HG03280 (cell line): ENCODE measurements around the gene THADA.

ENCODE experiments used
- ATAC-seq: cut with Tn5 transposase; IDR thresholded peaks from one replicate; pipeline ENCODE4 v1.9.1; 2021; ENCODE audit warnings: mild to moderate bottlenecking, moderate library complexity; ENCODE audit not compliant: unreplicated experiment

Gene THADA

GRCh38 chr2:43360137-43360536 is 235.7 kb downstream of the THADA start:
- ATAC-seq = no peak

- ATAC-seq = no peak
Measured at GRCh38 chr2:43358410-43359201, 237.2 kb downstream of the THADA start.

GRCh38 chr2:43356774-43357173 is 239.1 kb downstream of the THADA start:
- ATAC-seq = no peak

GRCh38 chr2:43355399-43355798 is 240.4 kb downstream of the THADA start:
- ATAC-seq = no peak

GRCh38 chr2:43349904-43350303 is 245.9 kb downstream of the THADA start:
- no peak for ATAC-seq

- ATAC-seq = no peak
Measured at GRCh38 chr2:43348908-43349661, 246.8 kb downstream of the THADA start.

GRCh38 chr2:43347746-43348145 is 248.1 kb downstream of the THADA start:
- ATAC-seq = no peak

GRCh38 chr2:43346602-43347567 is 249.0 kb downstream of the THADA start:
- ATAC-seq = no peak

GRCh38 chr2:43345872-43346271 is 250.0 kb downstream of the THADA start:
- ATAC-seq = no peak

GRCh38 chr2:43345391-43345813 is 250.4 kb downstream of the THADA start:
- no peak for ATAC-seq

GRCh38 chr2:43344868-43345373 is 250.9 kb downstream of the THADA start:
- ATAC-seq = no peak

GRCh38 chr2:43343573-43344304 is 252.1 kb downstream of the THADA start:
- ATAC-seq = no peak

GRCh38 chr2:43341959-43342757 is 253.7 kb downstream of the THADA start:
- ATAC-seq = no peak

- ATAC-seq = no peak
Measured at GRCh38 chr2:43340945-43341356, 254.9 kb downstream of the THADA start.

GRCh38 chr2:43340066-43340465 is 255.8 kb downstream of the THADA start:
- no peak for ATAC-seq

- no peak for ATAC-seq
Measured at GRCh38 chr2:43333656-43334144, 262.1 kb downstream of the THADA start.

GRCh38 chr2:43333101-43333655 is 262.7 kb downstream of the THADA start:
- no peak for ATAC-seq

GRCh38 chr2:43332653-43333052 is 263.2 kb downstream of the THADA start:
- no peak for ATAC-seq

- no peak for ATAC-seq
Measured at GRCh38 chr2:43331422-43331821, 264.4 kb downstream of the THADA start.
